Gastroesophageal sphincter (tissue), 3 donors: ENCODE results near the gene GPX7.

Experiments
- EP300 ChIP-seq: sonication (generic); formaldehyde crosslinking; IDR thresholded peaks from one replicate; pipeline ENCODE4 v1.6.1; 2017; ENCODE audit warnings: antibody characterized with exemption, mild to moderate bottlenecking
- TF ChIP-seq, protein P1 (sequence below), 4 experiments: fragments of 200-600 bp in 2 of 4; fragments of 450-650 bp in 2 of 4; sonication (generic) in 1 of 4; IDR thresholded peaks; one replicate each; pipeline ENCODE4 v1.5.1; 2017 to 2019; ENCODE audit warnings: antibody characterized with exemption in 4 of 4, mild to moderate bottlenecking in 2 of 4, moderate library complexity in 2 of 4

DNA sequence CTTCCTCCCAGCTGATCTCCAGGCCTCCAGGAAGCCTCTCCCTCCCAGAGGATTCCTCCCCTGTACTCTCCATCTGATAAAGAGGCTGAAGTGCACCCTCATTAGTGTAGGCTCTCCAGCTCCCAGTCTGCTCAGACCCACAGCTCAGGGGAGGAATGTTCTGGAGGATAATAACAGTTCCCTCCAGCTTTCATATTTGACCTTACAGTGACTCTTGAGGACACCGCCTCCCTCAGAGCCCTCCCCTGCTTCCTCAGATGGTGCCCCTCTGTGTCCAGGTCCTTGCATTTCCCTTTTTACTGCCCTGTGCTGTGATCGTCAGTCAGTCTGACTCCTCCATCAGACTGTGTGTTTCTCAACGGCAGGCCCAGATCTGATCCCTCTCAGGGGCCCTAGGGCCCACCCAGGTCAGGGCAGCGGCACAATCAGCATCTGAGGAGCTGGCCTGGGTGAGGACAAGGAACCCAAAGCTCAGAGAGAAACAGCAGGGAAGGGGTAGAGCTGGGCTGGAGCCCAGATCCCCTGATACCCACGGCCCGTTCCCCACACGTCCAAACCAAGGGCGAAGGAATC lies 29.7 kb downstream of the GPX7 start:
- TF ChIP-seq, protein P1, sequence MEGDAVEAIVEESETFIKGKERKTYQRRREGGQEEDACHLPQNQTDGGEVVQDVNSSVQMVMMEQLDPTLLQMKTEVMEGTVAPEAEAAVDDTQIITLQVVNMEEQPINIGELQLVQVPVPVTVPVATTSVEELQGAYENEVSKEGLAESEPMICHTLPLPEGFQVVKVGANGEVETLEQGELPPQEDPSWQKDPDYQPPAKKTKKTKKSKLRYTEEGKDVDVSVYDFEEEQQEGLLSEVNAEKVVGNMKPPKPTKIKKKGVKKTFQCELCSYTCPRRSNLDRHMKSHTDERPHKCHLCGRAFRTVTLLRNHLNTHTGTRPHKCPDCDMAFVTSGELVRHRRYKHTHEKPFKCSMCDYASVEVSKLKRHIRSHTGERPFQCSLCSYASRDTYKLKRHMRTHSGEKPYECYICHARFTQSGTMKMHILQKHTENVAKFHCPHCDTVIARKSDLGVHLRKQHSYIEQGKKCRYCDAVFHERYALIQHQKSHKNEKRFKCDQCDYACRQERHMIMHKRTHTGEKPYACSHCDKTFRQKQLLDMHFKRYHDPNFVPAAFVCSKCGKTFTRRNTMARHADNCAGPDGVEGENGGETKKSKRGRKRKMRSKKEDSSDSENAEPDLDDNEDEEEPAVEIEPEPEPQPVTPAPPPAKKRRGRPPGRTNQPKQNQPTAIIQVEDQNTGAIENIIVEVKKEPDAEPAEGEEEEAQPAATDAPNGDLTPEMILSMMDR (IDR thresholded peaks at IDR 0.05): no peak
- TF ChIP-seq EP300: no peak
